ENCODE measurements around the gene USF2. TPM values are rescaled to one million over a fixed set of nuclear protein-coding genes. Genes with fewer than 3 reads are reported as not detected.

Gene USF2
- total and polyA plus RNA-seq, 2 donors (not counting 1 experiment from before 2014, with no cell fraction given) = 318 to 377 TPM

- Mint-ChIP-seq H3K27ac (no peak overlapping the region), H3K9me3 (ENCODE audit: insufficient read depth) (no peaks in the 10 kb centered on the region), H3K4me3 (no peak overlapping the region), H3K4me1 (peaks cover 35% of the 10 kb centered on the region), H3K27me3 (no peaks in the 10 kb centered on the region)
- Histone ChIP-seq H3K4me3 (ENCODE audit: control extremely low read depth in 1 of 5, extremely low read depth in 1 of 5, insufficient read depth in 1 of 5, low read depth in 2 of 5, low read length in 4 of 5) (no peak overlapping the region), H3K27ac (ENCODE audit: low read length in 2 of 2) (no peak overlapping the region), H3K79me2 (ENCODE audit: control insufficient read depth, insufficient read depth, low read length) (no peaks in the 10 kb centered on the region), H3K36me3 (replicated peaks in 1 of 2; ENCODE audit: control extremely low read depth in 1 of 2, control insufficient read depth in 1 of 2, extremely low read depth in 1 of 2, insufficient read depth in 2 of 2, low read length in 1 of 2) (peaks cover 0 to 6% of the 10 kb centered on the region in 2 experiments), H3K9me3 (ENCODE audit: control extremely low read depth in 1 of 3, control insufficient read depth in 2 of 3, insufficient read depth in 1 of 3, low read length in 2 of 3) (no peaks in the 10 kb centered on the region), H3K27me3 (replicated peaks in 1 of 4; ENCODE audit: control extremely low read depth in 1 of 4, control insufficient read depth in 3 of 4, insufficient read depth in 4 of 4, low read length in 3 of 4) (no peaks in the 10 kb centered on the region), H3K4me1 (ENCODE audit: control insufficient read depth in 2 of 2, insufficient read depth in 2 of 2, low read length in 2 of 2) (peaks cover 15 to 27% of the 10 kb centered on the region in 2 donors), H4K20me1 (ENCODE audit: control insufficient read depth, insufficient read depth, low read length, poor library complexity, severe bottlenecking) (peaks cover 4% of the 10 kb centered on the region), H2AFZ (ENCODE audit: insufficient read depth, low read depth, low read length, poor library complexity, severe bottlenecking) (no peak overlapping the region), H3K4me2 (replicated peaks; ENCODE audit: low read depth, low read length, poor library complexity, severe bottlenecking) (no peak overlapping the region), H3K9ac (ENCODE audit: low read length) (no peak overlapping the region)
- no peak for ATAC-seq (ENCODE audit: low read depth)
- 90% methylated on average over 9 of the region's 12 CpGs for WGBS (ENCODE audit: insufficient coverage)
- ChIA-PET POLR2A (no interaction called here), CTCF (interaction anchor here (1.0 kb wide), 1 partner anchor 208 kb away, joined by 4 read pairs; no protein-coding TSS in a partner anchor)
- no peak for TF ChIP-seq CTCF (IDR thresholded peaks at IDR 0.05)
- TF ChIP-seq EZH2 (IDR thresholded peaks at IDR 0.05; ENCODE audit: borderline replicate concordance, insufficient read depth, low read depth, low read length, poor library complexity, severe bottlenecking) = no peak
- no peak for DNase-seq
- intact Hi-C loops (cut with micrococcal nuclease) = no loop called here
Measured at GRCh38 chr19:35261356-35262100, 7.2 kb upstream of the USF2 start.

DNA sequence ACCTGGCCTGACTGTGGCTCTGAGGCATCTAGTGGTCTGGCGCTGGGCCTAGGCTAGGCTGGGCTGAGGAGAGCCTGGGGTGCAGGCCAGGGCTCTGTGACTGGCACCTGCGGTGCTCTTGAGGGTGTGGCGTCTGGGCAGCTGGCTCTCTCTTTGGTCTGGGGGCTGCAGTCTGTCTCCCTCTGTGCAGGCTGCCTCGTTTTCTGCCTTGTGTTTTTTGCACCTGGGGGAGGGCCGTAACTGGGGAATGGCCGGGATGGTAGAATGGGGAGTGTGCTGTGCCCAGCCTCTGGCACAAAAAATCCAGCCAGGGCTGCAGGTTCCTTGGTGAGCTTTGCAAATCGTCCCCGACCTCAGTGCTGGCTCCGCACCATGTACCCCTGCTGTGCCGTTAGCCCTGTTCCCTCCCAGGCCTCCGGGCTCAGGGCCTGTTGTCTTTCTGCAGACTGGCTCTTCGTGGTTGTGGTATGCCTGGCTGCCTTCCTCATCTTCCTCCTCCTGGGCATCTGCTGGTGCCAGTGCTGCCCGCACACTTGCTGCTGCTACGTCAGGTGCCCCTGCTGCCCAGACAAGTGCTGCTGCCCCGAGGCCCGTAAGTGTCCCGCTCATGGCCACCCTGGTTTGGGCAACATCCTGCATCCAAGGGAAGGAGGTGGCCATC, 6.5 kb upstream of the USF2 start:
- H2AFZ ChIP-seq (ENCODE audit: insufficient read depth, low read depth, low read length, poor library complexity, severe bottlenecking) = no peak overlapping the region
- 78% methylated on average over 17 of the region's 17 CpGs for WGBS (ENCODE audit: insufficient coverage)
- no peak overlapping the region for H3K4me2 ChIP-seq (replicated peaks; ENCODE audit: low read depth, low read length, poor library complexity, severe bottlenecking)
- CTCF ChIA-PET = interaction anchor here (1.0 kb wide), 1 partner anchor 207 kb away, joined by 4 read pairs; no protein-coding TSS in a partner anchor
- ATAC-seq (ENCODE audit: low read depth) (no peak), DNase-seq (peak; percentile 9)
- Mint-ChIP-seq H3K4me3 (no peak overlapping the region), H3K27me3 (no peaks in the 10 kb centered on the region), H3K27ac (peak overlapping the region; percentile 59), H3K4me1 (peaks cover 38% of the 10 kb centered on the region), H3K9me3 (ENCODE audit: insufficient read depth) (no peaks in the 10 kb centered on the region)
- H3K27ac ChIP-seq (ENCODE audit: low read length in 2 of 2) = no peak overlapping the region
- no peaks in the 10 kb centered on the region for H3K27me3 ChIP-seq (replicated peaks in 1 of 4; ENCODE audit: control extremely low read depth in 1 of 4, control insufficient read depth in 3 of 4, insufficient read depth in 4 of 4, low read length in 3 of 4)
- POLR2A ChIA-PET = interaction anchor here (1.4 kb wide), 1 partner anchor 11 kb away, joined by 5 read pairs; no protein-coding TSS in a partner anchor
- intact Hi-C loops (cut with micrococcal nuclease) = no loop called here
- peaks cover 7% of the 10 kb centered on the region for H3K79me2 ChIP-seq (ENCODE audit: control insufficient read depth, insufficient read depth, low read length)
- H3K9me3 ChIP-seq (ENCODE audit: control extremely low read depth in 1 of 3, control insufficient read depth in 2 of 3, insufficient read depth in 1 of 3, low read length in 2 of 3) = no peaks in the 10 kb centered on the region
- H3K36me3 ChIP-seq (replicated peaks in 1 of 2; ENCODE audit: control extremely low read depth in 1 of 2, control insufficient read depth in 1 of 2, extremely low read depth in 1 of 2, insufficient read depth in 2 of 2, low read length in 1 of 2) = peaks cover 0 to 6% of the 10 kb centered on the region in 2 experiments
- H3K4me1 ChIP-seq (ENCODE audit: control insufficient read depth in 2 of 2, insufficient read depth in 2 of 2, low read length in 2 of 2) = peaks cover 22 to 33% of the 10 kb centered on the region in 2 donors
- no peak overlapping the region for H3K4me3 ChIP-seq (ENCODE audit: control extremely low read depth in 1 of 5, extremely low read depth in 1 of 5, insufficient read depth in 1 of 5, low read depth in 2 of 5, low read length in 4 of 5)
- no peak overlapping the region for H3K9ac ChIP-seq (ENCODE audit: low read length)
- peaks cover 11% of the 10 kb centered on the region for H4K20me1 ChIP-seq (ENCODE audit: control insufficient read depth, insufficient read depth, low read length, poor library complexity, severe bottlenecking)
- TF ChIP-seq CTCF (IDR thresholded peaks at IDR 0.05) = no peak
- no peak for TF ChIP-seq EZH2 (IDR thresholded peaks at IDR 0.05; ENCODE audit: borderline replicate concordance, insufficient read depth, low read depth, low read length, poor library complexity, severe bottlenecking)

Measured in B cell (primary cell).